UCSD-AML1 (cell line): ENCODE results near the gene SLC35F3.
"Not testable (repeated sequence)": the region's sequence is repeated elsewhere in the genome, so short reads cannot be mapped to it uniquely, and the experiment has no call there.

Experiments
- DNase-seq: peaks from one replicate; lab custom pipeline; 2025; ENCODE audit not compliant: unreplicated experiment; lab: John Stamatoyannopoulos, UW

SLC35F3 gene

GRCh38 chr1:234244482-234244881, 340.0 kb downstream of the SLC35F3 start:
- no peak for DNase-seq

GRCh38 chr1:234246638-234247116, 342.2 kb downstream of the SLC35F3 start:
- DNase-seq: no peak

GRCh38 chr1:234247746-234248145, 343.3 kb downstream of the SLC35F3 start:
- DNase-seq: not testable (repeated sequence)

GRCh38 chr1:234250747-234251146, 346.3 kb downstream of the SLC35F3 start:
- DNase-seq: no peak

GRCh38 chr1:234253732-234254131, 349.3 kb downstream of the SLC35F3 start:
- DNase-seq: no peak

GRCh38 chr1:234256359-234256758, 351.9 kb downstream of the SLC35F3 start:
- DNase-seq: no peak

GRCh38 chr1:234258071-234258470, 353.6 kb downstream of the SLC35F3 start:
- DNase-seq: no peak

GRCh38 chr1:234260578-234260977, 356.1 kb downstream of the SLC35F3 start:
- no peak for DNase-seq

- DNase-seq: no peak
These were observed 357.1 kb downstream of the SLC35F3 start for GRCh38 chr1:234261545-234261944.

- no peak for DNase-seq
These were observed 357.7 kb downstream of the SLC35F3 start for GRCh38 chr1:234262007-234262753.

GRCh38 chr1:234262754-234263105, 358.3 kb downstream of the SLC35F3 start:
- no peak for DNase-seq

- DNase-seq: no peak
These were observed 360.4 kb downstream of the SLC35F3 start for GRCh38 chr1:234264832-234265231.

- DNase-seq: no peak
These were observed 360.8 kb downstream of the SLC35F3 start for GRCh38 chr1:234265321-234265720.

GRCh38 chr1:234265861-234266260, 361.4 kb downstream of the SLC35F3 start:
- DNase-seq: no peak

- no peak for DNase-seq
These were observed 365.6 kb downstream of the SLC35F3 start for GRCh38 chr1:234270093-234270492.

- no peak for DNase-seq
These were observed 366.2 kb downstream of the SLC35F3 start for GRCh38 chr1:234270581-234271242.

GRCh38 chr1:234271243-234271606, 366.7 kb downstream of the SLC35F3 start:
- DNase-seq: no peak

- DNase-seq: no peak
These were observed 368.3 kb downstream of the SLC35F3 start for GRCh38 chr1:234272656-234273312.

GRCh38 chr1:234273981-234274380, 369.5 kb downstream of the SLC35F3 start:
- DNase-seq: no peak

GRCh38 chr1:234276151-234276788, 371.8 kb downstream of the SLC35F3 start:
- DNase-seq: no peak

- DNase-seq: no peak
These were observed 372.8 kb downstream of the SLC35F3 start for GRCh38 chr1:234277161-234277868.
